ENCODE measurements around the gene CRYGB. TPM values are rescaled to one million over a fixed set of nuclear protein-coding genes. Genes with fewer than 3 reads are reported as not detected.
"Not testable (repeated sequence)": the region's sequence is repeated elsewhere in the genome, so short reads cannot be mapped to it uniquely, and the experiment has no call there.

Gene CRYGB
- total RNA-seq, 1 donor, result not detected

DNA sequence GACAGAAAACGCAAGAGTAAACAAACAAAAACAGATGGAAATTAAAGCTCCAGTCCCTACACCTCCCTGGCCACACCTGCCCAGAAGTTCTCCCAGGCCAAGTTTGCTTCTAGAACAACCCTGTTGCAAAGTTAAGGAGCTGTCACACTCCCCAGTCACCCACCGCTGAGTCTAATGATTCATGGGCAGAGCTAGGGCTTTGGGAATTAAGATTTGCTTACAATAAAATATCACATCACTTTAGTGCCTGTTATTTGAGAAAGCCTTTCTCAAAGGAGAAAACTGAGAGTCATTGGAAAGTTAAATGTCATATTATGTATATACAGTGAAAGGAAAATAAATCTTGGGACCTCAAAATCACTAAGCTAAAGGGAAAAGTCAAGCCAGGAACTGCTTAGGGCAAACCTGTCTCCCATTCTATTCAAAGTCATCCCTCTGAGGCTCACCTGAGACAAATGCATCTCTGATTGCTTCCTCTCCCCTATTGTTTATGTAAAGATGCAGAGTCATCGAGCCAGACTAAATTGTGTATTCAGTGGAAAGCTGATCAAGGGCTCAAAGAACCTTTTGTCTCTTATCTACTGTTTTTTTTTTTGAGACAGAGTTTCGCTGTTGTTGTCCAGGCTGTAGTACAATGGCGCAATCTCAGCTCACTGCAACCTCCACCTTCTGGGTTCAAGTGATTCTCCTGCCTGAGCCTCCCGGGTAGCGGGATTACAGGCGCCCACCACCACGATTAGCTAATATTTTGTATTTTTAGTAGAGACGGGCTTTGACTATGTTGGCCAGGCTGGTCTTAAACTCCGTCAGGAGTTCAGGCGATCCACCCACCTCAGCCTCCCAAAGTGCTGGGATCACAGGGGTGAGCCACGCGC is 2.8 kb downstream of the CRYGB start:
- H3K4me3 ChIP-seq (ENCODE audit: low read depth, low read length), result no peak overlapping the region
- DNase-seq (ENCODE audit: low read depth), result no peak
- TF ChIP-seq, protein P1, sequence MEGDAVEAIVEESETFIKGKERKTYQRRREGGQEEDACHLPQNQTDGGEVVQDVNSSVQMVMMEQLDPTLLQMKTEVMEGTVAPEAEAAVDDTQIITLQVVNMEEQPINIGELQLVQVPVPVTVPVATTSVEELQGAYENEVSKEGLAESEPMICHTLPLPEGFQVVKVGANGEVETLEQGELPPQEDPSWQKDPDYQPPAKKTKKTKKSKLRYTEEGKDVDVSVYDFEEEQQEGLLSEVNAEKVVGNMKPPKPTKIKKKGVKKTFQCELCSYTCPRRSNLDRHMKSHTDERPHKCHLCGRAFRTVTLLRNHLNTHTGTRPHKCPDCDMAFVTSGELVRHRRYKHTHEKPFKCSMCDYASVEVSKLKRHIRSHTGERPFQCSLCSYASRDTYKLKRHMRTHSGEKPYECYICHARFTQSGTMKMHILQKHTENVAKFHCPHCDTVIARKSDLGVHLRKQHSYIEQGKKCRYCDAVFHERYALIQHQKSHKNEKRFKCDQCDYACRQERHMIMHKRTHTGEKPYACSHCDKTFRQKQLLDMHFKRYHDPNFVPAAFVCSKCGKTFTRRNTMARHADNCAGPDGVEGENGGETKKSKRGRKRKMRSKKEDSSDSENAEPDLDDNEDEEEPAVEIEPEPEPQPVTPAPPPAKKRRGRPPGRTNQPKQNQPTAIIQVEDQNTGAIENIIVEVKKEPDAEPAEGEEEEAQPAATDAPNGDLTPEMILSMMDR (IDR thresholded peaks at IDR 0.05; ENCODE audit: insufficient read depth, low read depth, low read length), result no peak

DNA sequence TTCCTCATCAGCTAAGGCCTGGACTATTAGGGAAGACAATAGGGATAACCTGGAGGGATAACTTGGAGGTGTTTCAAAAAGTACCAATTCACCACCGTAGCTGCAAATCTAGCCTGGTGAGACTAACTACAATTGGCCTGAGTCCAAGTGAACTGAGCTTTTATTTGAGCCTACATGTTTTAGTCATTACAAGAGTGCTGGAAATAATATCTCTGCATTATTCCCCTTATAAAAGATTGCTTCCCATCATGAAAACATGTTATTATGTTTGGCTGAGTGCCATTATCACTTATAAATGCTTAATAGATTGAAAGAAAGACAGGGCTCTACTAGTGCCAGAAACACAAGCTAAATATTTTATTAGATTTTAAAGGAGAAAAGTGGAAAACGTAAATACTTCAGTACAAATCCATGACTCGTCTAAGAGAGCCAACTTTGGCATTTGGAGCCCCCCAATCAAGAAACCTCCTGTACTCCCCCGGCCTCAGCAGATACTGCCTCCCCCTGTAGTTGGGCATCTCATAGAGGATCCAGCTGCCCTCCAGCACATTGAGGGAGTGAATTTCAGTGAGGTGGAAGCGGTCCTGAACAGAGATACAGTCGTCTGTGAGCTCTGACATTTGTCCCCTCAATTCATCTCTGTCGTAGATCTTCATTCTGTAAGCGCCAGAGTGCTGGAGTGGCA is 3.6 kb downstream of the CRYGB start:
- DNase-seq (ENCODE audit: low read depth), result no peak

DNA sequence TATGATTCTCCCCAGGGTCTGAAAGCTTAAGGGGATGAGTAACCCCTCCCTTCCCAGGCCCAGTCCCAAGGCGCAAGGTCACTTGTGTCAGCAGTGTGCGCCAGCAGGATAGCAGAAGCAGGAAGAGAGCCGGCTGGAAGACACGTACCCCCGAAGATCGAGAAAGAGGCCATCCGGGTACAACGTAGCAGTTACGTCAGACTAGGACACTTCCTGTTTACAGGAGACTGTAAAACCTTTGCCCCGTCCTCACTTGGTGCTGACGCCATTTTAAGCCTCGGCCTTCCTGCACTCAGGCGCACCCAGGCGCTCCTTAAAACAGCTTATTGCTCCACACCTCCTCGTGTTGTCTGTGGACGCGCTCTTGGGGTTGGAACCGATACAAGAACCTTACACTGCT is 6.5 kb downstream of the CRYGB start:
- TF ChIP-seq, protein P1 (IDR thresholded peaks at IDR 0.05; ENCODE audit: insufficient read depth, low read depth, low read length), result no peak
- H3K4me3 ChIP-seq (ENCODE audit: low read depth, low read length), result no peak overlapping the region

More for the DNA sequence above, 3.6 kb downstream of the CRYGB start:
- TF ChIP-seq, protein P1 (IDR thresholded peaks at IDR 0.05; ENCODE audit: insufficient read depth, low read depth, low read length), result no peak
- no peak overlapping the region for H3K4me3 ChIP-seq (ENCODE audit: low read depth, low read length)

GRCh38 chr2:208138334-208138733 is 7.6 kb downstream of the CRYGB start:
- not testable (repeated sequence) for DNase-seq (ENCODE audit: low read depth); H3K4me3 ChIP-seq (ENCODE audit: low read depth, low read length)

More for the DNA sequence above, 6.5 kb downstream of the CRYGB start:
- no peak for DNase-seq (ENCODE audit: low read depth)

DNA sequence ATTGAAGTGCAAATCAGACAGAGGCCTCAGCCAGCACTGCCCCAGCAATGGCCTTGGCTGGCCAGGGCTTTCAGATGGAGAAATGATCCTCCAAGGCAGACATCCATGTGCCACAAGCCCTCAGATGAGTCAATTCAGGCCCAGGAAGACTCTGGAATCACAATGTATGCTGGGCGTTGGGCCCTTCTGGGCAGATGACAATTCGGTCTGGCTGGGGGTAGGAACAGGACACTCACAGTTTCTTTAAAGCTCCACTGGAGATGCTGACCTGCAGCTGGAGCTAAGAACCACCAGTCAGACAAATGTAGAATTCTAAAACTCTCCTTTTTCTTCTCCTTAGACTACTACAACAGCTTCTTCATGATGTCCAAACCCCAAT is 9.3 kb downstream of the CRYGB start:
- DNase-seq (ENCODE audit: low read depth), result no peak
- TF ChIP-seq, protein P1 (IDR thresholded peaks at IDR 0.05; ENCODE audit: insufficient read depth, low read depth, low read length), result no peak
- no peak overlapping the region for H3K4me3 ChIP-seq (ENCODE audit: low read depth, low read length)

- H3K4me3 ChIP-seq (ENCODE audit: low read depth, low read length), result no peak overlapping the region
- DNase-seq (ENCODE audit: low read depth), result no peak
Observed at GRCh38 chr2:208135794-208136715, 9.9 kb downstream of the CRYGB start.

More at GRCh38 chr2:208135794-208136715, 9.9 kb downstream of the CRYGB start:
- TF ChIP-seq, protein P1 (IDR thresholded peaks at IDR 0.05; ENCODE audit: insufficient read depth, low read depth, low read length), result no peak
